SH-SY5Y (cell line): ENCODE data around the gene PGAP3.

Experiments used
- GATA2 ChIP-seq: IDR thresholded peaks from 2 replicates; pipeline ENCODE4 v1.6.1; 2011; ENCODE audit warnings: mild to moderate bottlenecking, low read depth, low read length
- GATA3 ChIP-seq: IDR thresholded peaks from 2 replicates; pipeline ENCODE4 v1.6.1; 2011; ENCODE audit warnings: low read depth, mild to moderate bottlenecking, low read length, moderate library complexity

GRCh38 chr17:39696731-39697130 is 8.9 kb upstream of the PGAP3 start:
- TF ChIP-seq GATA3 = no peak
- no peak for TF ChIP-seq GATA2
